ENCODE results near the gene DOCK10.
A peak's percentile ranks its signal among the peaks of the same experiment; 100 is the strongest.
"Not testable (repeated sequence)": the region's sequence is repeated elsewhere in the genome, so short reads cannot be mapped to it uniquely, and the experiment has no call there.

The DOCK10 gene

GRCh38 chr2:224941960-224942359, 100.3 kb downstream of the DOCK10 start:
- DNase-seq: no peak

GRCh38 chr2:224940618-224941017, 101.7 kb downstream of the DOCK10 start:
- no peak for DNase-seq

GRCh38 chr2:224938651-224939182, 103.6 kb downstream of the DOCK10 start:
- DNase-seq: no peak

GRCh38 chr2:224937887-224938286, 104.4 kb downstream of the DOCK10 start:
- no peak for DNase-seq

GRCh38 chr2:224934526-224935188, 107.6 kb downstream of the DOCK10 start:
- DNase-seq: no peak

GRCh38 chr2:224933431-224933830, 108.8 kb downstream of the DOCK10 start:
- no peak for DNase-seq

- no peak for DNase-seq
Observed at GRCh38 chr2:224932522-224932921, 109.7 kb downstream of the DOCK10 start.

GRCh38 chr2:224931956-224932355, 110.3 kb downstream of the DOCK10 start:
- DNase-seq: no peak

- DNase-seq: no peak
Observed at GRCh38 chr2:224930990-224931389, 111.3 kb downstream of the DOCK10 start.

- no peak for DNase-seq
Observed at GRCh38 chr2:224930124-224930523, 112.1 kb downstream of the DOCK10 start.

GRCh38 chr2:224929512-224929911, 112.8 kb downstream of the DOCK10 start:
- DNase-seq: no peak

GRCh38 chr2:224927646-224928173, 114.6 kb downstream of the DOCK10 start:
- DNase-seq: peak; percentile 72

GRCh38 chr2:224927011-224927410, 115.3 kb downstream of the DOCK10 start:
- DNase-seq: no peak

GRCh38 chr2:224925810-224926100, 116.5 kb downstream of the DOCK10 start:
- no peak for DNase-seq

- DNase-seq: no peak
Observed at GRCh38 chr2:224925061-224925809, 117.0 kb downstream of the DOCK10 start.

- no peak for DNase-seq
Observed at GRCh38 chr2:224924631-224925030, 117.6 kb downstream of the DOCK10 start.

- no peak for DNase-seq
Observed at GRCh38 chr2:224922142-224922727, 120.0 kb downstream of the DOCK10 start.

- no peak for DNase-seq
Observed at GRCh38 chr2:224919472-224920110, 122.7 kb downstream of the DOCK10 start.

- no peak for DNase-seq
Observed at GRCh38 chr2:224918626-224919471, 123.4 kb downstream of the DOCK10 start.

GRCh38 chr2:224917246-224917645, 125.0 kb downstream of the DOCK10 start:
- not testable (repeated sequence) for DNase-seq

GRCh38 chr2:224915136-224915535, 127.1 kb downstream of the DOCK10 start:
- no peak for DNase-seq

- DNase-seq: no peak
Observed at GRCh38 chr2:224910574-224910925, 131.7 kb downstream of the DOCK10 start.
